ENCODE data around the gene ELN.
"Not testable (repeated sequence)": the region's sequence is repeated elsewhere in the genome, so short reads cannot be mapped to it uniquely, and the experiment has no call there.

ELN gene

DNA sequence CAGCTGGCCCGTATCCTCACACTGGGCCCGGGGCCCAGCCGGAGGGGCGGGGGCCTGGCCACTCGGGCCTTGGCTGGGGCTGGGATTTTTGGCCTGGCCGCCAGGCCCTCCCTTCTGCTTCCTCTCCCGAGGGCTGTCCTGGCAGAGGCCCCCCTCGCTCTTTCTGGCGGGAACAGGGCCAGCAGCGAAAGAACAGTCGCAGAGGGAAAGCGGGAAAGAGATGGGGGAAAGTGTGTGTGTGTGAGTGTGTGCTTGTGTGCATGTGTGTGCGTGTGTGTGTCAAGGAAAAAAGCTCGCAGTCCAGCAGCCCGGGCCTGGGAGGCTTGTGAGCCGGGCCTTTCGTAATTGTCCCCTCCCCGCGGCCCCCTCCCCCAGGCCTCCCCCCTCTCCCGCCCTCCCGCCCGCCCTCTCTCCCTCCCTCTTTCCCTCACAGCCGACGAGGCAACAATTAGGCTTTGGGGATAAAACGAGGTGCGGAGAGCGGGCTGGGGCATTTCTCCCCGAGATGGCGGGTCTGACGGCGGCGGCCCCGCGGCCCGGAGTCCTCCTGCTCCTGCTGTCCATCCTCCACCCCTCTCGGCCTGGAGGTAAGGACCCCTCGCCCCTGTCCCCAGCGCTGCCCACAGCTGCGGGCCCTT, at the start of gene ELN:
Gene ELN (plus strand): TSS at position 491 of the 638 bp plus-strand sequence. CDS start 15 bp downstream, at position 506.
- no peak for DNase-seq

DNA sequence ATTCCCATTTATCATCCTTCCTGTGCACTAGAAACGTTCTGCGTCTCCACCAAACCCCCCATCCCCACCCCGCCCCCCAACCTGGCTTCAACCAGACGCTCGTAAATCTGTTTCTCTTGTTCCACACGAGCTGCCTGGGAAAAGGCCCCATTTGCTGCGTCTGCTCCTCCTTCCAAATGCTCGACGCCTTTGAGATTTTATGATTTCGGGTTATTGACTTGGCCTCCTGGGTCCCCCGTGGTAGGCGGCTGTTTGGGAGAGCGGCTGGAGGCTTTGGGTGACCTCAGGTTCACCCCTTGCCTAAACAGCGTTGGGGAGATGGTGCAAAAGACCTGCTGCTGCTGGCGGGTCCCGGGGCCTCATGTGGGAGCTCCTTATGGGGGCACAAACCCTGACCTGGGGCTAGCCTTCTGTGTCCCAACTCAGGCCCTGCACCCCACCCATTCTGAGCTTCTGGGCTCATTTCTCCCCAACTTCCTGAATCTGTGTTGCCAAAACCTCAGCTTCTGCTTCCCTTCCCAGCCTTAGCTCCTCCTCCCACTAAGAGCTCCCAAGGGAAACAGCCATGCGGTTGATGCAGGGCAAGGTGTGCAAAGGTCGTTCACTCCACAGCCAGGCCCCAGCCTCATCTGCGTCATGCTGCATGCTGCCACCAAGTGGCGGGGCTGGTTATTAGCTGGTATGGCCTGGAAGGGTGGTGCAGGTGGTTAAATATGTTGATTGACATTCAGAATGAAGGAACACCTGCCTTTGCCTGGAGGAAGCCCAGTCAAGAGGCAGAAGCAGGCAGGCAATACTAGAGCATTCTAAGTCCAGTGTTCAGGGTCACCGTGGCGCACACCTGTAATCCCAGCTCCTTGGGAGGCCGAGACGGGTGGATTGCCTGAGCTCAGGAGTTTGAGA, 49.1 kb upstream of the ELN start:
- DNase-seq: no peak

DNA sequence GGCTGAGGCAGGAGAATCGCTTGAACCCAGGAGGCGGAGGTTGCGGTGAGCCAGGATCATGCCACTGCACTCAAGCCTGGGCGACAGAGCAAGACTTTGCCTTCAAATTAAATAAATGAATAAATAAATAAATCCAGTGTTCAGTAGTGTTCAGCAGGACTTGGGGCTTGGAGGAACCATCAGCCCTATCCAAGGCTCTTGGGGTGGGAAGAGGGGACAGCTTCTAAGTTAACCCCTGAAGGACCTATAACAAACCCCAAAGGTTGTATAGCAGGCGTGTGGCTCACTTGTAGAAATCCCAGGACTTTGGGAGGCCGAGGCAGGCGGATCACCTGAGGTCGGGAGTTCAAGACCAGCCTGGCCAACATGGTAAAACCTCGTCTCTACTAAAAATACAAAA, 48.3 kb upstream of the ELN start:
- not testable (repeated sequence) for DNase-seq

DNA sequence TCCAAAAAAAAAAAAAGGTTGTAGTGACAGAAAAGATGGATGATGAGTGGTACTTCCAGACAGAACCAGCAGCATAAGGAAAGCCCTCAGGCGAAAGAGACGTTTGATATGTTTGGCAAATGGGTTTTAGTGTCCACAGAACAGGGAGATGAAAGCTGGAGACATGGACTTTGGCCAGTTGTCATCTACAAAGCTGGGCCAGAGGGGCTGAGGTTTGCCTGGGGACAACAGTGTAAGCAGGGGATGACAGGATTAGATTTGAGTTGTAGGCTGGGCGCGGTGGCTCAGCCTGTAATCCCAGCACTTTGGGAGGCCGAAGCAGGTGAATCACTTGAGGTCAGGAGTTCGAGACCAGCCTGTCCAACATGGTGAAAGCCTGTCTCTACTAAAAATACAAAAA, 47.8 kb upstream of the ELN start:
- DNase-seq: no peak

DNA sequence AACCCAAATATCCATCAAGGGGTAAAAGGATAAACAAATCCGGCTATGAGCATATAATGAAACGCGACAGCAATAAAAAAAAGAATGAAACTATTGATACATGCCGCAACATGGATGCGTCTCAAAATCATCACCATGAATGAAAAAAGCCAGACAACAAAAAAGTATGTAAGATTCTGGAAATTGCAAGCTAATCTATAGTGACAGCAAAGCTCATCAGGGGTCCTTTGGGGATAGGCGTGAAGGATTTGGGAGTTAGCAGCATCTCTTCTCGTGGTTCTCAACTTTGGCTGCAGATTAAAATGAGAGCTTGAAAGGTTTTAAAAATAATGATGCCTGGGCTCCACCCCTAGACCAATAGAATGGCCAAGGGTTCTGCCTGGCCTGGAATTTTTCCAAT, 46.0 kb upstream of the ELN start:
- DNase-seq: no peak

DNA sequence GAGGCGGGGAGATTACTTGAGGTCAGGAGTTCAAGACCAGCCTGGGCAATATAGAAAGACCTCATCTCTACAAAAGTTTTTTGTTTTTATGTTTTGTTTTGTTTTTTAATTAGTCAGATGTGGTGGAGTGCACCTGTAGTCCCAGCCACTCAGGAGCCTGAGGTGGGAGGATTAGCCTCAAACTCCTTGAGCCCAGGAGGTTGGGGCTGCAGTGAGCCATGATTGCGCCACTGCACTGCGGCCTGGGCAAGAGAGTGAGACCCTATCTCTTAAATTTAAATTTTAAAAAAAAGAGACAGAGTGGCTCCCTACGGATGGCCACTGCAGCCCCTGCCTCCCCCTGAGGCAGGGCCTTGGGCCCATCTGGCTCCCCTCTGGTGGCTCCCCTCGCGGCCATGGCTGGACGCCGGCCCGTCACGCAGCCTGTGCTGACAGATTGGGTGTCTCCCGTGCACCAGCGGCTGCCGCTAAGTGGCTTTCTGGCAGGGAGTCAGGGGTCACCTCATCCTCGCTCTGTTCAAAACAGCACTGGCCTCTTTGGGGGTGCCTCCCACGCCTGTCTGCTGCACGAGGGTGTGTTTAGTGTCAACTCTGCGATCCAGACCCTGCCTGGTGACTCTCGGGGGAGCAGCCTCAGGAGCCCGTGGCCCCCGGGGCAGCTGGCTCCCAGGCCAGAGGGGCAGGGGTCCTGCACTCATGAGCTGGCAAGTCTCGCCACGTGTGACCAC, 44.4 kb upstream of the ELN start:
- no peak for DNase-seq

DNA sequence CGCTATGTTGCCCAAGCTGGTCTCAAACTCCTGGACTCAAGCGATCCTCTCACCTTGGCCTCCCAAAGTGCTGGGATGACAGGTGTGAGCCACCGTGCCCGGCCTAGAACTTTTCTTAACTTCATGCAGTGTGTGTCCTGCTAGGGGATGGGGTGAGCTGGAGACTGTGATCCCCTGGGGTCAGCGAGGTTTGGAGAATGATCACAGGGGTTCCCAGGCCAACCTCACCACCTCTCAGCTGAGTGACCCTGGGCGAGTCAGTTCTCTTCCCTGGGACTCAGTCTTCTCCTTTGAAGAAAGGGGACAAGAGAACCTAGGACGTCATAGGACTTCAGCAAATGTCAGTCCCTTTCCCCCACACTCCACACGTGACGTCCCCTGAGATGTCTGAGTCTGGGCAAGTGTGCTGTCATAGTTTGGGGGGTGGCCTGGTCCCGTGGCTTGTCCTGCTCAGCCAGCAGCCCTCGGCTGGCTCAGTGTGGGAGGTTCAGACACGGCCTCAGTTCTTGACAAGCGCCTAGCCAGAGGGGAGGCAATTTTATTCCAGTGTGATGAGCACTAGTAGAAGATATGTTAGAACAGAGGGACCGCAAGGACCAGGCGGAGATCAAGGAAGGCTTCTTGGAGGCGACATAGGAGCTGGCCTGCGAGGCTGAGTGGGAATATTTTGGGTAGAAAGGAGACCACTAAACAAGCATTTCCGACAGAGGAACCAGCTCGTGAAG, 43.3 kb upstream of the ELN start:
- no peak for DNase-seq

DNA sequence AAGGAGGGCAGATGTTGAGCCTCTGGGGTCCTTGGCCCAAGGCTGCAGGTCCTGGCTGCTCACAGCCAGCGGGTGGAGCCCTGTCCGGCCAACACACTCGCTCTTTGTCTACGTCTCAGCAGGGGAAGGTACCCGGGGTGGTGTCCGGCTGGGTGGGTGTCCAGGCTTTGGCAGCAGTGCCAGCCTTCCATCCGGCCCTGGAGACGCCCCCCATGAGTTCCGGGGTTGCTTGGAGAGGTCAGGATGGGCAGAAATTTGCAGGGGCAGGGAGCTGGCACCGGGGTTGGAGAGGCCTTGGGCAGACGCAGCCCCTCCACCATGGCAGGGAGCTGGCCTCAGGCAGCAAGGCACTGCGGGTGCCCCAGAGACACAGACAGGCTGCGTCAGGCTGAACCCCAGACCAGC, 42.2 kb upstream of the ELN start:
- DNase-seq: no peak

DNA sequence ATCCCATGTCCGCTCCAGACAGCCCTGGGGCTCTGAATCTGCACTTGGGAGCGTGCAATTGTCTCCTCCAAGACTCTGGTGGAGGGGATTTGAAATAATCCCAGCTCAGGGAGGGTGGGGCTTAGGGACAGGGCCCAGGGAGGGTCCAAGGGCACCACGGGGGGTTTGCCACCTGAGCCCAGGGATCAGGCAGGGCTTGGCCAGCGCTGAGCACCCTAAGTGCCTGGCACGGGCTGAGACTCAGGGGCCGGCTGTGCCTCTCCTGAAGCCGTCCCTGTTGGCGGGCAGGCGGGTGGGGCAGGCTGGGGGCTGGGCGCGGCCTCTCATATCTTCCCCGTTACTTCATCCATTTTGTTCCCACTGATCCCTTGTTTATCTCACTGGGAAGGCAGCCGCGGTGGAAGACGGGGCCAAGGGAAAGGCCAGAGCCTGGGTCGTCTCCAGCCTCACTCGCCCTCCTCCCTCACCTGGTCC, 41.8 kb upstream of the ELN start:
- no peak for DNase-seq

DNA sequence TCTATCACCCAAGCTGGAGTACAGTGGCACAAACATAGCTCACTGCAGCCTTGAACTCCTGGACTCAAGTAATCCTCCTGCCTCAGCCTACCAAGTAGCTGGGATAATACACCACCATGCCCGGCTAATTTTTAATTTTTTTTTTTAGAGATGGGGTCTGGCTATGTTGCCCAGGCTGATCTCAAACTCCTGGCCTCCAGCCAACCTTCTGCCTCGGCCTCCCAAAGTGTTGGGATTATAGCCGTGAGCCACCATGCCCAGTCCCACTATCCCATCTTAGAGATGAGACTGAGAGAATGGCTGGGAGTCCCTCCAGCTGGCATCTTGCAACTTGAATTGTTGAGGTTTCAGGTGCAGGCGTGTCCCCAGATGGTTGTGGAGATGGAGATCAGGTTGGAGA, 40.7 kb upstream of the ELN start:
- no peak for DNase-seq

DNA sequence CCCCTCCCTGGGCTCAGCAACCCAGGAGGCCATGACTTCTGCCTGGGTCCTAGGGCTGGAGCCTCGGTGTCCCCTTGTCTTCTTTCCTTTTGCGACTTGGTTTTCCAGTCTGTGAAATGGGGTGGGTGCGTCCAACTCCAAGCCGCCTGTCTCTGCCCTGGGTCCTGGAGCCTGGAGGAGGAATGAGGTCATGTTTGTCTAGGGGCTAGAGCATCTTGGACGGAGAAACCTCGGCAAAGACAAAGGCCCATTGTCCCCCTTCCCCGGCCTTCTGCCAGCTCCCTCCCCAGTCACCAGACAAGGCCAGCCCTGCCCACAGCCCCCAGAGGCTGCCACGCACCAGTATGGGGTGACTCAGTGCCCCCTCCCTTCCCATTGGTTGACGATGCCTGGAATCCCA, 39.8 kb upstream of the ELN start:
- no peak for DNase-seq

DNA sequence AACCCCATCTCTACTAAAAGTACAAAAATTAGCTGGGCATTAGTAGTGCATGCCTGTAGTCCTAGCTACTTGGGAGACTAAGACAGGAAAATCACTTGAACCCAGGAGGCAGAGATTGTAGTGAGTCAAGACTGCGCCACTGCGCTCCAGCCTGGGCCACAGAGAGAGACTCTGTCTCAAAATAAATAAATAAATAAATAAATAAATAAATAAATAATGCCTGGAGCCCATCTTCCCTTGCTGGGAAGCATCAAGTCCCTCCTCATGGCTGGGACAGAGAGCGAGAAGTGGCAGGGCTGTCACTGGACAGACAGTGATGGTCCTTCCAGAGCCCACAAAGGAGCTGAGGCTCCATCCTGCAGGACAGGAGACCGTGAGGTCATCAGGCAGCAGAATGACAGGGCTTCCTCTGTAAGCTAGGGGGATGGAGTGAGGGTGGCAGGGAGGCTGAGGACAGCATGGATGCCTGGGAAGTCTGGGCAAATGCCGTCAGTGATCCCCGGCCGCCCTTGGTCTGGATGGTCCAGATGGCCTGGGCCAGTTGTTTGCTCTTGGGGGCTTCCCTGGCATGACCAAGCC, 36.4 kb upstream of the ELN start:
- no peak for DNase-seq

DNA sequence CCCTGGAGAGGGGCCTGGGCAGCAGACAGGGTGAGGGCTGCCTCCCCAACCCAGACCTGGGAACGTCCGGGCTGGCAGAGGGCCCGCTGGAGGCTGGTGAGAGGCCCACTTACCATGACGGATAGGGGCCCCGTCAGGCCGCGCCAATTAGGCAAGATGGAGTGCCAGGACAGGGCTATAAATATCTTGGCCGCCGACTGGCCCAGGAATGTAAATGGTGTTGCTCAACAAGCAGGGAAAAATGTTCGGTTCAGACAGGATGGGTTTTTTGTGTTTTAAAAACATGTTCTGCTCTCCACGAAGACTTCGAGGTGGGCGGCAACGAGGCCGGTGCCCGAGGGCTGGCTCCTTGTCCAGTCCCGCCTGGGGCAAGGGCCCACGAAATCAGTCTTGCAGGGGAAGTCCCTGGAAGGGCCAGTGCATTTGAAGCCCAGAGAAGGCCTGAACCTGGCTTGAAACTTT, 35.8 kb upstream of the ELN start:
- DNase-seq: no peak

DNA sequence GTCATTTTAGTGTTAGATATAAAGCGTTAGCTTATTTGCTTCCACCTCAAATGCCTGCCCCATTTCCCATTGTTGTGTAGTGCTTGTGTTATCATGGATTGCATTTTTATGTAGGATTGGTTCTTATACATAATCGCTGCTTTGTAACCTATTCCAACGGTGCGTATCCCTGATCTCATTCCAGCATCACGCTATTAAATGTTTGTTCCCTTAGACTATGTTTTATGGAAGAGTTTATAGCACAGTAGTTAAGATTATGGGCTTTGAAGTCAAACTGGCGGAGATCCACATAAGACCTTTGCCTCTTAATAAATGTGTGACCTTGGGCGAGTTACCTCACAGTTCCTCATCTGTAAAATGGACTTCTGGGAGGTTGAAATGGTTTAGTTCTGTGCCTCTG, 34.0 kb upstream of the ELN start:
- DNase-seq: no peak

DNA sequence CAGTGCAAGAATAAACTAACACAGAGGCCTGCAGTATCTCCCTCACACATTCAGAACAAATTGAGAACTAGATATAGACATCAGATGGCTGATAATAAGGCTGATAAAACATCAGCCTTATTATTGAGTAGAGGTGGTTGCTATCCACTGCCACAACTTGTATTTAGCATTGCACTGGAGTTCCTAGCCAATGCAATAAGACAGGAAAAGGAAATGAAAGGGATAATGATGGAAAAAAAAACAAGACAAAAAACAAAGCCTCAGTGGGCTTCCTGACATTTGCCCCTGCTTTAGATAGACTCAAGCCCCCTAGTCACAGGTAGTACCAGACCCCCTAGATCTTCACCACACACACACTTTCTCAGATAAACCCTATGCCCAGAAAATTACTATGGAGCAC, 33.2 kb upstream of the ELN start:
- no peak for DNase-seq

DNA sequence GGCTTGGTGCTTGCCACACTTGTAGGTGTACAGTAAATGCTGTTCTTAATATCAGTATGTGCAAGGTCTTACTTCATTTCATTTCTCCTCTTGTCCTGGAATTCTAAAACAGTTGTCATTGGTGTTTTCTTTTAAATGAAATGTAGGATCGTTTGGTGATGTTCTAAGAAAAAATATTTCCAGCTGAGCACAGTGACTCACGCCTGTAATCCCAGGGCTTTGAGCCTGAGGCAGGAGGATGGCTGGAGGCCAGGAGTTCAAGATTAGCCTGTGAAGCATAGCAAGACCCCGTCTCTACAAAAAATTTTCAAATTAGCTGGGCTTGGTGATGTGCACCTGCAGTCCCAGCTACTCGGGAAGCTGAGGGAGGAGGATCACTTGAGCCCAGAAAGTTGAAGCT, 32.6 kb upstream of the ELN start:
- no peak for DNase-seq

DNA sequence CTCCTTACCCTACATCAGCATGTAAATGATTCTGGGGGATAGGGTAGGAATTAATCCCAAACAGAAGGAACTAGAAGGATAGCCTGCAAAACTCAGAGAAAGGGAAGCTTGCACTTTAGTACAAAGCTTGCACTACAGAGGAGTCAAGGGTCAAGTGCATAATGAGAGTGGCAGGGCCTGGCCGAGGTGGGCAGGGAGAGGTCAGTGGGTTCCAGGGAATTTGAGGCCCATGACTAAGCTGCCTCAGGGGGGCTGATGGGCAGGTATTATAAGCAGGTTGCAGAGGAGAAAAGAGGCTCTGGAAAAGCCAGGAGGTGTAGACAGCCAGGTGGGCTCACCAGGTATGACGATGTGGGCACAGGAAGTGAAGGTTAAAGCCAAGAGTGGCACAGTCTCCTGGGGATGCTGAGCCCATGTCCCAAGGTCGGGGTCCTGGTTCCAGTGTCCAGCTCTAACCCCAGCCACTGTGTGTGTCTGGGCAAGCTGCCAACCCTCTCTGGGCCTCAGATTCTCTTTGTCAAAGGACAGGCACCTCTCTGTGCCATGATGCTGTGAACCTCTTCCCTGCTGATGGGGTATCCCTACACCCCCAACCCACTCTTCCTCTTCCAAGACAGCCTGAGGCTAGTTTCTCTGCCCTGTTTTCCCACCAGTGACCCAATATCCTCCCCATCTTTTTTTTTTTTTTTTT, 32.0 kb upstream of the ELN start:
- DNase-seq: no peak

DNA sequence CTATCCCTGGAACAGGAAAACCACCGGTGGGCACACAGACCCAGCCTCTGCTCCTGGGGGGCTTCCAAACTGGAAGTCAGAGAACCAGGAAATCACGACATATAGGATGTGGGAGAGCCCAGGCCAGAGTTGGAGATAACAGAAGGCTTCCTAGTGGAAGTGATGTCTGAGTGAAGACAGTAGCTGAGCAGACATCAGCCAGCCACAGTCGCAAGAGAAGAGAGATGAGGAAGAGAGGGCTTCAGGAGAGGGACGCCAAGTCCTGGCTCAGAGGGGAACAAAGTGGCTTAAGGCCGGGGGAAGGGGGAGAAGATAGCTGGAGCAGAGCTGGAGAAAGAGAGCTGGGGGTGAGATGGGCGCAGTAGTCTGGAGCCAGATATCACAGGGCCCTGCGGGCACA, 30.9 kb upstream of the ELN start:
- DNase-seq: no peak

DNA sequence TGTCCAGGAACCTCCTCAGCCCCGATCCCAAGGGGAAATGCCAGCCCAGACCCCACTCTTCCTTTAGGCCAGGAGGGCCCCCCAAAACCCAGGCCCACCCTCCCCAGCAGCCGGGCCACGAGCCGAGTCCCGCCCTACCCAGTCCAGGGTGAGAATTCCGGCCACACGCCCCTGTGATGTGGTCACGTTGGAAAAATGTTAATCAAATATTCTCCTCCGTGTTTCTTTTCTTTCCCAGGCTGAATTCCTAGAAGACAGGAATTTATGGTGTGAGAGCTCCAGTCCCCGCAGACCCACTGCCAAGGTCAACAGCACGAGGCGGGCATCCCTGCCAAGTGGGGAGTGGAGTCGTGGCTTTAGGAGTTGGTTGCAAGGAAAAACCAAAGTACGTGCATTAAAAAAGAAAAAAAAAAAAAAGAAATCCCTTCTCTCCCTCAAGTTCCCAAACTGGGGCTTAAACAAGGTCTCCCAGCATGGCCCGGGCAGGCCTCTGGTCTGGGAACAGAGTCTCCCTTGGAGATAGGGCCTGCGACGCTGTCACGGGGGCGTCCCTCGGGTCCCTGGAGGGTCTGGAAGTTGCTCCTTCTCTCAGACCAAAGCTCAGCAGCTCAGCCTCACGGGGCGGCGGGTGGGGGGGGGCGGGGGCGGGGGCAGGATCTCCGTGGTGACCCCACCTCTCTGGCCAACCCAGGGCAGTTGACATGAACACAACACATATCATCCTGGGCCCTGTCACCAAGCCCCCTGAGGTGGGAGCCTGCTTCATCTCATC, 28.1 kb upstream of the ELN start:
- DNase-seq: no peak

DNA sequence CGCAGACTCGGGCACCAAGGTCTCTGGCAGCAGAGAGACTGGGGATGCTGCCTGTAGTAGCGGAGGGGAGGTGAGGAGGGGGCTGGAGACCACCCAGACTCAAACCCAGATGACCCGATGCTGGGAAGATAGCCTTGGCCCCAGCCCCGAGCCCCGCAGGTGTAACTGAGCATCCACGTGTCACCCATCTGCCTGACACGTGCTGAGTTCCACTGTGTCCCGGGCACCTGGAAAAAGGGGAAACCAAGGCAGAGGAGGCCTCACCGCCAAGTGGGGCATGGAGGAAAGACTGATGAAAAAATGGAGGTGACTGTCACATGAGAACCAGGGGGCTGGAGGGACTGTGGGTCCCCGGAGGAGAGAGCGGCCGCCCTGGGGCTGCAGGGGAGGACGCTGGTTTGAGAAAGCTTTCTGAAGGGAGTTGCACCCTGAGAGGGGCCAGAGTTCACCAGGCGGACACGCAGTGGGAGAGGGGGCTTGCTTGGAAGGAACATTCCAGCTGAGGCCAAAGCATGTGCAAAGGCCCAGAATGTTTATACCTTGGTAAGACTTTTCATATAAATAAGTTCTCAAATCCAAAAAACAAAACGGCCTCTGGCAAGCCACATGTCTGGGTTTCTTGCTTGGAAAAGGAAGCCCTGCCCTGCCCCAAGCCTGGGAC, 27.4 kb upstream of the ELN start:
- DNase-seq: no peak

DNA sequence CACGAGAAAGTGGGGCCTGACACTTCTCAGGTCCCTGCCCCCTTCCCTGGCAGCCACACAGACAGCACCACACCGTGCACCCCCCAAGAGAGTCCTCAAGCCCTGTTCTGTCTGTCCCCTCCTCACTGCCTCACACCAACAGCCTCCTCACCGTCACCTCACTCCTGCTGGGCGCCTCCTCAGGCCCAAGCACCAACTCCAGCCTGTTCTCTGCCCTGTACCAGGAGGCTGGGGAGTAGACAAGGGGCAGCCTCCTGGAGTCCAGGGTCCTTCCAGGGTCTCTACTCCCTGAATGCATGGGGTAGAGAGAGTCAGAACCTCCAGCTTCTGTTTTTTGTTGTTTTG, 26.9 kb upstream of the ELN start:
- no peak for DNase-seq

All from cortex of kidney (tissue), 1 donor.